ENCODE results near the gene TXNDC15.
A peak's percentile ranks its signal among the peaks of the same experiment; 100 is the strongest.
"Not testable (repeated sequence)": the region's sequence is repeated elsewhere in the genome, so short reads cannot be mapped to it uniquely, and the experiment has no call there.

Gene TXNDC15
- total RNA-seq: 24.1 to 27.5 (median 25.6) reads per million in 4 donors

- peak; percentile 57 to 86 (median 71) for DNase-seq
Measured at GRCh38 chr5:134873987-134874830, at the start of gene TXNDC15. TSS of gene TXNDC15 (plus strand) at chr5:134874371. CDS start at chr5:134874428, 57 bp downstream.

GRCh38 chr5:134824681-134825080 is 49.5 kb upstream of the TXNDC15 start:
- DNase-seq: no peak

GRCh38 chr5:134825212-134825611 is 49.0 kb upstream of the TXNDC15 start:
- DNase-seq: no peak

GRCh38 chr5:134833340-134834032 is 40.7 kb upstream of the TXNDC15 start:
- no peak for DNase-seq

- DNase-seq: no peak
Measured at GRCh38 chr5:134835623-134836022, 38.5 kb upstream of the TXNDC15 start.

GRCh38 chr5:134837530-134838181 is 36.5 kb upstream of the TXNDC15 start:
- DNase-seq: no peak

GRCh38 chr5:134838361-134838760 is 35.8 kb upstream of the TXNDC15 start:
- DNase-seq: not testable (repeated sequence)

- no peak for DNase-seq
Measured at GRCh38 chr5:134840811-134841210, 33.4 kb upstream of the TXNDC15 start.

- DNase-seq: no peak
Measured at GRCh38 chr5:134844252-134844651, 29.9 kb upstream of the TXNDC15 start.

- no peak for DNase-seq
Measured at GRCh38 chr5:134845335-134845851, 28.8 kb upstream of the TXNDC15 start.

GRCh38 chr5:134845852-134846640 is 28.1 kb upstream of the TXNDC15 start, which contains the start of gene C5orf24:
TSS of gene C5orf24 (plus strand) at chr5:134845968. CDS start at chr5:134854901, 8,933 bp downstream.
- peak; percentile 78 to 98 (median 86) for DNase-seq

GRCh38 chr5:134846641-134846960 is 27.6 kb upstream of the TXNDC15 start:
- peak in 2 of 5 donors; percentile 5 to 39 for DNase-seq

- DNase-seq: not testable (repeated sequence)
Measured at GRCh38 chr5:134849434-134849933, 24.7 kb upstream of the TXNDC15 start.

- DNase-seq: peak in 1 of 5 donors; percentile 15
Measured at GRCh38 chr5:134851307-134851923, 22.8 kb upstream of the TXNDC15 start.

GRCh38 chr5:134856465-134856864 is 17.7 kb upstream of the TXNDC15 start:
- not testable (repeated sequence) for DNase-seq

GRCh38 chr5:134857401-134857800 is 16.8 kb upstream of the TXNDC15 start:
- DNase-seq: no peak

- DNase-seq: no peak
Measured at GRCh38 chr5:134864707-134865106, 9.5 kb upstream of the TXNDC15 start.

GRCh38 chr5:134873494-134873893 is 677 bp upstream of the TXNDC15 start:
- DNase-seq: peak in 1 of 5 donors; percentile 19

- DNase-seq: peak in 1 of 5 donors; percentile 53
Measured at GRCh38 chr5:134874831-134875655, 872 bp downstream of the TXNDC15 start.

- peak in 1 of 5 donors; percentile 25 for DNase-seq
Measured at GRCh38 chr5:134877159-134877558, 3.0 kb downstream of the TXNDC15 start.

Data from T-helper 1 cell (primary cell).